ENCODE results near the gene PRKCA.

Gene PRKCA

DNA sequence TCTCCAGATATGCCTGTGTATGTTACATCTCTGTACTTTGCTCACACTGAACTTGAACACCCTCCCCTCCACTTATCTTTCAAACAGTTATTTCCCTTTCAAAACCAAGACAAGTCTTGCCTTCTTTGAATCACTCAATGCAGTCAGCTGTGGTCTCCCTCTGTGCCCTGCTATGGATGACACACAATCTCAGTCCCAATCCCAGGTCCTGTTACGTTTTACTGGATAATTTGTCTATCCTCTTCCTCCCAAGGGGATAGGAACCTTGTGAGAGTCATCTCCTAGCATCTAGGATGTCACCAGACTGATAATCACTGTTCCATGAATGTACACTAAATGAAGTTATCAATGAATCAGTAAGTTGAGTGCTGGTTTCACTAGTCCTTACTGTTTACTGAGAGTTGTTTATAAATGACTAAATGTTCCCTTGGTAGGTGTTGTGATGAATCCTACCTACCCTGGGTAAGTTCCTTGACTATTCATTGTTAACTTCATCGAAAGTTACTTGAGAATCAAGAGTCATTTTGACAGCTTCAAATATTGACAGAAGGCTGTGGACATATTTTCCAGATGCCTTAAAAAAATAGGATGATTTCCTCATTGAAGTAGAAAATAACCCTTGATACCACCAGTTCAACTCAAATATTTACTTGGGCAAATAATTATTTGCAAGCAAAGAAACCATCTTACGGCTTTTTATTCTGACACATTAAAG lies 244.9 kb downstream of the PRKCA start:
- DNase-seq (ENCODE audit: low read depth): no peak

- peak; percentile 30 for DNase-seq (ENCODE audit: low read depth)
Measured at GRCh38 chr17:66548158-66548557, 245.7 kb downstream of the PRKCA start.

- peak; percentile 55 for DNase-seq (ENCODE audit: low read depth)
Measured at GRCh38 chr17:66548659-66549310, 246.4 kb downstream of the PRKCA start.

DNA sequence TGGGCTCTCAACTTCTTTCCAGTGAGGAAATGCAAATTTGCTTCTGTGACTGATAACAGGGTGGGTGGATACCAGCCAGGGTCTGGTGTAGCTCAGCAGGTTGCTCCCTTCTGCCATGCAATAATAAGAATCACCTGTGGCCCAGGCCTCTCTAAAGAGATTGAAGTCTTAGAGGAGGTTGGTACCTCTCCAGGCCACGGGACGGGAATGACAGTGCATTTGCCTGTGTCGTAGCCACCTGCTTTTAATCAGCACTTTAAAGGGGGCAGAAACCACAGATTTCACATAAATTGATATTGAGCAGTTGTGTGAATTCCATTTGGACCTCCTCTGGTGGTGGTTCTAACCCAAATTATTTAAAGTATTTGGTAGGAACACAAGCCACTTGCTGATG lies 246.9 kb downstream of the PRKCA start:
- peak; percentile 39 for DNase-seq (ENCODE audit: low read depth)

- peak; percentile 85 for DNase-seq (ENCODE audit: low read depth)
Measured at GRCh38 chr17:66549731-66550207, 247.4 kb downstream of the PRKCA start.

DNA sequence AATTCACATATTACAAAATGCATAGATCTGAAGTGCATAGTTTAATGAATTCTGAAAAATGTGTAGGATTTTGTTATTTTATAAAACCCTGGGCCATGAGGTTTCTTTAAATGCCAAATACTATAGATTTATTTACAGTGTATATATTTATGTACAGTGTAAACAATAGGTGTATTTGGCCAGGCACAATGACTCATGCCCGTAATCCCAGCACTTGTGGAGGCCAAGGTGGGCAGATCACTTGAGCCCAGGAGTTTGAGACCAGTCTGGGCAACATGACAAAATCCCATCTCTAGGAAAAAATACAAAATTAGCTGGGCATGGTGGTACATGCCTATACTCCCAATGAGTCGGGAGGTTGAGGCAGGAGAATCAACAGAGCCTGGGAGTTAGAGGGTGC lies 249.4 kb downstream of the PRKCA start:
- DNase-seq (ENCODE audit: low read depth): no peak

DNA sequence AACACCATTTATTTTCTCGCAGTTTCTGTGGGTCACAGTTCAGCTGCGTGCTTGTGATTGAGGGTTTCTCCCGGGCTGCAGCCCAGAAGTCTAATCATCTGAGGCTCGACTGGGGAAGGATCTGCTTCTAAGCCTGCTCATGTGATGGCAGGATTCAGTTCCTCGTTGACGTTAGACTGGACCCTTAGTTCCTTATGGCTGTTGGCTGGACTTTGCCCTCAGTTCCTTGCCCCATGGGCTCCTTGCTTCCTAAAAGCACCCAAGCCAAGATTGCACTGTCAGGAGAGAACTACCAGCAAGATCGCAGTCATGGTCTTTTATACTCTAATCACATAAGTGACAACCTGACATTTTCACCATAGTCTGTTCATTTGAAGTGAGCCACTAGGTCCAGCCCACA lies 250.0 kb downstream of the PRKCA start:
- DNase-seq (ENCODE audit: low read depth): no peak

GRCh38 chr17:66555605-66556004 lies 253.2 kb downstream of the PRKCA start:
- no peak for DNase-seq (ENCODE audit: low read depth)

GRCh38 chr17:66557200-66557599 lies 254.8 kb downstream of the PRKCA start:
- no peak for DNase-seq (ENCODE audit: low read depth)

DNA sequence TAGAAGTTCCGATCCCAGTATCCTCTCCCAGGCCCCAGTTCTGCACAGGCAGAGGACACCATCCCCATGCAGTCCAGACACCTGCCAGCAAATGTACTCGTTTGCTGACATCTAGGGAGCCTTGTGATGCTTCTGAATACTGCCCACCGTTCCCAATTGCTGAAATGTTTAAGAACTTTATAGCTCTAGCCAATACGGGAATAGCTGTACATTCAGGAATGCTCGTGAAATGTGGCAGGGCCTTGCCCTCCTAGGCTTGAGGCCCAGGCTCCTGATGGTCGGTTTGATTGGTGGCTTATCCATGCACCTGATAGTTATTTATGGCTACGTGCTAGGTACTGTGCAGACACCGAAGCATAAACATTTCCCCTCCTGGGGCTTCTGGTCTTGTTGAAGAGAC lies 255.5 kb downstream of the PRKCA start:
- DNase-seq (ENCODE audit: low read depth): no peak

DNA sequence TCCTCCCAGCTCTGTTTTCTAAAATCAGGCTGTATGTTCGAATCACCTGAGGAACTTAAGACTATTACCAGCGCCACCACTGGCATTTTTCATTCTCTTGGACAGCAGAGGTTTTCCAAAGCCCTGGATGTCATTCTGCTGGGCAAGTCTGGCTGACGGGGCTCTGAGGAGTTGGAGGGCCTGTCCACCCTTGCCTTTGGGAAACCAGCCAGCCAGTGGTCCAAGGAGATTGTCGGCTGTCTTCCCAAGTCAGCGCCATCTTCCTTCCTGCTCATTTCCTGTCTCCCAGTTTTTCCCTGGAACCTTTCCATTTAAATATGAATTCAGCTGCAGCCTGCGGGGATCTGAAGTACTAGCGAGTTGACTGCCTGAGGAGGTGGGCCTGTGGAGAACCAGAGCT lies 258.3 kb downstream of the PRKCA start:
- DNase-seq (ENCODE audit: low read depth): no peak

DNA sequence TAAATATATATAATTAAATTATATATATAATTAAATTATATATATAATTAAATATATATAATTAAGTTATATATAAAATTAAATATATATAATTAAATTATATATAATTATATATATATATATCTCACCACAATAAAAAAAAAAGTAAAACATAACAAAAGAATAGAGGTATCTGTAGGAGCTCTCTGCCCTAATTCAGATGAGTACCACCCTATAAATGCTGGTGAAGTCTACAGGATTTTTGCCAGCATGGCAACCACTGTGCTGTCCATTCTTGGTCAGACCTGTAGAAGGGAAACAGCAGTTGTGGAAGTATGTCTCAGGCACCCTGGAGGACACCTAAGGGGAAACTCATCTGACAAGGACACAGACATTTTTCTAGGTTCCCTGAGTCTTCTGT lies 259.7 kb downstream of the PRKCA start:
- DNase-seq (ENCODE audit: low read depth): no peak

DNA sequence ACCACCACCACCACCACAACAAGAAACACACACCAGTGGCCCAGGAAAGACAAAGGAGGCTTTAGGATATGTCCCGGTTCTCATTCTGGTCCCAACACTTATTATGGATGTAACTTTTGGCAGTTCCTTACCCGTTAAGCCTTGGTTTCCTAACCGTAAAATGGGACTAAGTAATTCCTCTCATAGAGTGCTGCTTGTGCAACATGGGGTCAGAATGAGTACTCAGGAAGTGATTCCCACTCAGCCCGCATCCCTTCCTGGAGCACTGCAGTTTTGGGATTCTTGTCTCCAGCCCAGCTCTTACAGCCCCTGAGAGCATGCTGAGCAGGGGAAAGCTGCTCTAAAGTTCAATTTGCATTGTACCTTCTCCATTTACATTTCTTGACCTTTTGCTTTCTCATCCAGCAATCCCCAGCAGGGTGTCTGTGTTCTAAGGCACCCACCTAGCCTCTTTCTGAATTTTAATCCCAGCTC lies 262.6 kb downstream of the PRKCA start:
- peak; percentile 66 for DNase-seq (ENCODE audit: low read depth)

DNA sequence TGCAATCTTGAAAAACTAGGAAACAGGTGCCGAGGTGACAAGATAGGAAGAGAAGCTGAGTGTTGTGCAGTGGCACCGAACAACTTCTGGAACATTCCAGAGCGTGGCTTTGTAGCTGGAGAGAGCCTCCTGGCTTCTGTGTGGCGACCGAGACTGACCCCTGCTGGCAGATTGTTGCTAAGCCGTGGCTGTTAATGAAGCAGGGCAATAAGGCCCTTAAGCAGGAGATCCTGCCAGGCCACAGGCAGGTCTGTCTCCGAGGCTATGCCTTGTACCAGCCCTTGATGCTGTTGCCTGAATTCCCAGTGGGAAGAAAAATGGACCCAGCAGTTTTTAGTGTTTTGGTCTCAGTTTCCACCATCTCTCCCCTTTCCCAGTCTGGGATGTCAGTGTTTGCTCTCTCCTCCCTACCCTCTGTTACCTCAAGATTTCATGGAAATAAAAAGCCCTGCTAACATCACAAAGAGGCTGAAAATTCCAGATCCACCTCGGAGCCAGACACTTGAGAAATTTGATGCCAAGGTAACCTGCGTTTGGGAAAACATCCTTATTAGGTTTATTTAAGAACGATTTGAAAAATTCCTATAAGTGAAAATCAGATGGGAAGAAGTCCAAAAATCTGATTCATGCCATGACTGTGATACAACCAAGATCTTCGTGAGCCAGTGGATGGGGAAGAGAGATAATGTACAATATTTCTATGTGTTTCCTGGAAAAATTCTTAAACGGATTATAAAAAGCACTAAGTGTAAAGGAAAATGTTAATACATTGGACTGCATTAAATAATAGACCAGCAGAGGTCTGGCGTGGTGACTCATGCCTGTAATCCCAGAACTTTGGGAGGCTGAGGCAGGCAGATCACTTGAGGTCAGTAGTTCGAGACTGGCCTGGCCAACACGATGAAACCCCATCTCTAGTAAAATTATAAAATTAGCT lies 265.1 kb downstream of the PRKCA start:
- peak; percentile 92 for DNase-seq (ENCODE audit: low read depth)

- DNase-seq (ENCODE audit: low read depth): no peak
Measured at GRCh38 chr17:66569572-66569971, 267.2 kb downstream of the PRKCA start.

DNA sequence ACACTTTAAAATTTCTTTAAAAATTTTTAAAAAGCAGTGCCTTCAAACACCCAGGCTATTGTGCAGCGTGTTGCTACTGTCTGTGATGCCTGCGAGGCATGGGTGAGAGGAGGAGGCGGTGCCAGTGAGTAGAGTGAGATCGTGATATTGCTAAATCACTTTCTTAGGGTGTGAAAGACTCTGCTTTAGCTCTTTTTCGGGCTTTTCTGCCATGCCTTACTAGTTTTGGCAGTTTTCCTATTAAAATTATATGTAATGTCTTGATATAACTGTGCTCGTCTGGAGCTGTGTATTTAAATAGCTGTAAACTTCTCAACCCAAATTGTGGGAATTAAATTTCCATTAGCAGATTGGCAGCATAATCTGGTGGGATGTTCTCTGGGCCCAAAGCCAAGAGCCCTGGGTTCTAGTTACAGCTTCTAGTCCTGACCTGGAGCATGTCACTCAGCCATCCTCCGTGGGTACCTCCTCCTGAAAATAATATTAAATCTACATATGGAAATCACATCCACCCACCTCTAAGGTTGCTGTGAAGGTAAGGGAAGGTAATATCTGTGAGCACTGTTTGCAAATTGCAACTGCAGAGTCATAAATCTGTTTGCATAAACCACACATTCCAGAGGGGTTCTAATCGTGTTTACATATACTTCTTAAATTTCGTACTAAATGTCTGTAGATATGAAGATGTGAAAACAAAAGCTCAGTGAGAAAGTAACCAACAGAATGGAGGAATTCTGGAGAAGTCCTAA lies 268.2 kb downstream of the PRKCA start:
- peak; percentile 81 for DNase-seq (ENCODE audit: low read depth)

DNA sequence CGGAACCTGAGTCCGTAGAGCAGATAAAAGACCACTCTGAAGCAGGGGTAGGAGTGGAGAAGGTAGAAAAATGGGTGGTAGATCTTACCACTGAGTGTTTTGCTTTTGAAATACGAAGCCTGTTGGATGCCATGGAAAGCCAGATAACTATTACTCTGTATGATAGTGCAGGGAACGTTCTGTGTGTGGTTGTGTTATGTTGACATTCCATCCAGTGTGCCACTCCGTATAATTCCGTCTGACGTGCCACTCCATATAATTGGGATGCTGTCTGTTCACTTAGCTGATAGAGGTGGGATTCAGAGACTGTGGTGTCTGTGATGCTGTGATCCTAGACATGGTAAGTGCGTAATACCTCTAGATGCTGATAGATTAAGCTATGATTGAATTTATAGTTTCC lies 269.3 kb downstream of the PRKCA start:
- DNase-seq (ENCODE audit: low read depth): no peak

DNA sequence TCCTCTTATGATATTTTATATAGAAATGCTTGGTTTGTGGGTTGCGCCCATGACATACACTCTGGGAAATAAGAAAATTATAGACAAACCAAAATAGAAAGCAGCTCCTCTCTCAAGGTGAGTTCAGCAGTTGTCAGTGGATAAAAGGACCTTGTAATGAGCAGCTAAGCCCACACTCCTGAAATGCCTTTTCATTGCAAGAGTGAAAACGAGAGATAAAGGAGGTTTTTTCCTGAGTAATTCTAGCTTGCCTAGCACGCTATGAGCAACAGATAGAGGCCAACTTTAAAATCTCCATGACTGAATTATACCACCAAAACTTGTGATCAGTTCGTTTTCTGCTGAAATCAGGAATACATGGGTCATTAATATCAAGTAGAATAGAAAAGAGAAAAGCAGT lies 270.7 kb downstream of the PRKCA start:
- no peak for DNase-seq (ENCODE audit: low read depth)

- DNase-seq (ENCODE audit: low read depth): no peak
Measured at GRCh38 chr17:66574123-66574522, 271.7 kb downstream of the PRKCA start.

DNA sequence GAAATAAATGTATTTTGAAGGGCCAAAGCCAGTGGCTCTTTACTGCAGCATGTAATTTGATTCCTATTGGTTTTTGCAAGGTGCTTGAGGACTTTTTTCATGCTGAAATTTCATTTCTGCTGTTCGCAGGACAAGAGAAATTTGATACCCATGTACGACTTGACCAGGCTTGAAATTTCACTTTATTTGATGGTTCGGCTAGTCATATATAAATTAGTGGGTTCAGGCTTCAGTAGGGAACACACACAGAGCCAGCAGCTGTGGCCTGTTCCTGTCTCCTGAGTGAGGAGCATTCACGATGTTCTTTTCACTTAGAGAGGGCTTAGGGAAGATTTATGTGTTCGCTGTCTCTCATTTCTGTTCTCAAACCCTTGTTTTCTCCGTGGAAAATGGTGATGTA lies 274.1 kb downstream of the PRKCA start:
- DNase-seq (ENCODE audit: low read depth): no peak

DNA sequence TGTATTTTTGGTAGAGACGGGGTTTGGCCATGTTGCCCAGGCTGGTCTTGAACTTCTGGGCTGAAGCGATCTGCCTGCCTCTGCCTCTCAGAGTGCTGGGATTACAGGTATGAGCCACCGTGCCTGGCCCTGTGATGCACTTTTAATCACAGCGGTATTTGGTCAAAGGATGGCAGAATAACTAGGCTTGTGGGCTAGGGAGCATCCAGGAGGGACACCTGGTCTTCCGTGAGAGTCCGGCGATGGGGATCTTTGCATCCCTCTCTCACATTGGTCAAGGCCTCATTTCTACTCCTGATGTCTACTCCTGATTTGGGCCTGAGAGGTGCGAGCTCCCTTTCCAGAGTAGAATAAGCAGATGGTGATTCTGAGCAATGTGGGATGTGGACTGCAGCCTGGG lies 274.6 kb downstream of the PRKCA start:
- DNase-seq (ENCODE audit: low read depth): no peak
